Prostate gland (tissue), 2 donors: ENCODE measurements around the gene KLK7.

Source experiments
- CTCF ChIP-seq, 4 experiments: fragments of 200-600 bp in 2 of 4; fragments of 450-650 bp in 2 of 4; sonication (generic) in 2 of 4; IDR thresholded peaks; 1 replicate in 3 of 4; 2 replicates in 1 of 4; pipeline ENCODE4 v1.5.1; 2016 to 2019; ENCODE audit warnings: antibody characterized with exemption in 4 of 4, mild to moderate bottlenecking in 2 of 4, moderate library complexity in 2 of 4
- POLR2A ChIP-seq: fragments of 450-650 bp; IDR thresholded peaks from one replicate; pipeline ENCODE4 v1.6.1; 2016; ENCODE audit warnings: antibody characterized with exemption, mild to moderate bottlenecking
- POLR2AphosphoS5 ChIP-seq: sonication (generic); formaldehyde crosslinking; IDR thresholded peaks from one replicate; pipeline ENCODE4 v1.6.1; 2017; ENCODE audit warnings: antibody characterized with exemption

GRCh38 chr19:50978772-50979390 is 4.8 kb downstream of the KLK7 start:
- TF ChIP-seq CTCF (IDR thresholded peaks at IDR 0.05): no peak
- TF ChIP-seq POLR2A: no peak
- no peak for TF ChIP-seq POLR2AphosphoS5
